ENCODE data around the gene CLEC2B.
A peak's percentile ranks its signal among the peaks of the same experiment; 100 is the strongest.
"Not testable (repeated sequence)": the region's sequence is repeated elsewhere in the genome, so short reads cannot be mapped to it uniquely, and the experiment has no call there.

Gene CLEC2B

DNA sequence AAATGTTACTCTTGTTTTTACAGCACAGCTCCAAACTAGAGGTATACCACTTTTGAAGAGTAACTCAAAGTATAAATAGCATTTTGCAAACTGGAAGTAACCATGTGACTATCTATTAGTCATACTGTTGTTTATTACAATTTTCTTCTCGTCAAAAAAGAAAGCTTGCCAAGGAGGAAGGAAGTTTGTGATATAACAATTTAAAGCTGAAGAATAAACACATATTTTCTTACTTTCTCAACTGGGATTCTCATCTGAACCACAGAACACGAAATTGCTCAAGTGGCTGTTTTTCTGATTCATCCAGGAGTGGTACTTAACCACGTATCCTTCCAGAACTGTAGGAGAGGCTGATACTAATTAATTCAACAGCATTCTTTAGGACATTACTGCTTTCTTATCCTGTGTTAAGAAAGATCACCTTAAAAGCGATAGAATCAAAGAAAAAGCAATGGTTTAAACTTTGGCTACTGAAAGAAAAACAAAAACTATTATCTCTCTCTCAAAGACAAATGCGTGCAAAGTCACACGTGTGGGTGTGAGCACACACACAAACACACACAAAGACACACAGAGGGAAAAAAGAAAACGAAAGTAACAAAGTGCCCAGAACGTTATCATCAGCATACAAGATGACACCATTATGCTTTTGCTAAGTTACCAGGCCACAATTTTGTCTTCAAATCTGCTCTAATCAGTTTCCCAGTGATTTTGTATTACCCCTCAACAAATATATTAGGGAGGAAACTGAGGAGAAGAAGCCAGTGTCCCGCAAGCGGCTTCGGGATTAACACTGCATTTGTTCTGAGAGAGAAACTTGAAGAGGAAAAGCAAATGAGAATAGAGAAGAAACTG is at the start of gene CLEC2B:
CLEC2B (minus strand) TSS at position 48 of the 855 bp plus-strand sequence.
- DNase-seq, result peak in 1 of 2 experiments; percentile 28

GRCh38 chr12:9911708-9912107 is 42.6 kb upstream of the CLEC2B start:
- no peak for DNase-seq

DNA sequence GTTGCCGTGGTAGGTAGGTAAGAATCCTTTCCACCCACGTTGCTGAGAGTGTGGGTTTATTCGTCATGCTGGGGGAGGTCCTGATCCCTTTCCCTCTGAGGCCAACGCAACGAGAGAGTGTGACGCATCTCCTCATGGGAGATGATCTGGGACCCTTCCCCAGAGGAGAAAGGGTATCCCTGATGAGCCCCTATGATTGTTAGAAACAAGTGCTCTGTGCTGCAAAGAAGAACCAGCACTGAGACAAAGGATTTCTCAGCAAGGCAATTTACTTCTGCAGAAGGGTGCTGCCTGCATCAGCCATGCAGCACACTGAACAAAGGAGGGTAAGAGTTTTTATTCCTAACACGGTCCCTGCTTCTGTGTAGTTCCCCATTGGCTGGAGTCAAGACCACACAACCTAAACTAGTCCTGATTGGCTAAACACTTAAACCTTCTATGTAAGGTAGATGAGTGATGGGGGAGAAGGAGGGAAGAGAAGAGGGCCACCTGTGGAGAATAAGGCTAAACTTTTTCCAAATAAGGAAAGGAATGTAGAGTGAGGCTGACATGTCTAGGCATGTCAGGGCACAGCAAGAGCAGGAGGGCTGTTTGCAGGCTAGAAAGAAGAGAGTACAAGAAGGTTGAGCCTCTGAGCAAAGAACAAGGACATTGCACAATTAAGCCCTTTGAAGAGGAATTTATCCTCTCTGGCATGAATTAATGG is 41.7 kb upstream of the CLEC2B start:
- DNase-seq, result no peak

DNA sequence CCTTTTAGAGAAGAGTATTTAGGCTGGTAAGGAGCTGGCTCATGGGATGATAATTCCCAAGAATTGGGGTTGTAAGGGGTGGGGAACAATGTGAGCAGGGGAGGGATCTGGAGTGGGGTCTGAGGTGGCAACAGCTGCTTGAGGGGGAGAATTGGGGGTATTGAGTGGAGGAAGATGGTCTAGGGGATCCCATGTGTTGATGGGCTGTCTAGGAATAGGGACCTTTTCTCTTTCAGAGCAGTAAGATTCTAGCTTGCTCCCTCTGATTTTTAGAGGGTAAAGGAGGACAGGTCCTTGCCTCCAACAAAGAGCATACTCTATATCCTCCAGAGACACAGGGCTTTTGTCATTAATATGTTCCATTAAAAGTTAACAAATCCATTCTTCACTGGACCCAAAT is 40.6 kb upstream of the CLEC2B start:
- DNase-seq, result no peak

DNA sequence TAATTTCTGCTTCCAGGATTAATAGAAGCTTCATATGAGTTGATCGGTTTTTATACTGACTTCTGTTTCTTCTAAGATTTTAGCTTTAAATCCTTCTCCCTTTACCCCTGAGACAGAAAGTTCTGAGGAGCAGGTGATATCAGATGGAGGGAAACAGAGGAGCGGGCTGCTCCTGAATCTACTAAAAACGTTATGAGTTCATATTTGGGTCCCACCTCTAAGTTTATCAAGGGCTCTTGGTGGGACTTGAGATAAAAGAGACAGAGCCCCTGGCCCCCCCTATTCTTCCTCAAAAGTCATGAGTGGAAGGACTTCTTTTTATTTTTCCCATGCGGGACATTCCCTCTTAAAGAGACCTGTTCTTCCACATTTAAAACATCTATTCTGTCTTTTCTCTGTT is 39.2 kb upstream of the CLEC2B start:
- no peak for DNase-seq

DNA sequence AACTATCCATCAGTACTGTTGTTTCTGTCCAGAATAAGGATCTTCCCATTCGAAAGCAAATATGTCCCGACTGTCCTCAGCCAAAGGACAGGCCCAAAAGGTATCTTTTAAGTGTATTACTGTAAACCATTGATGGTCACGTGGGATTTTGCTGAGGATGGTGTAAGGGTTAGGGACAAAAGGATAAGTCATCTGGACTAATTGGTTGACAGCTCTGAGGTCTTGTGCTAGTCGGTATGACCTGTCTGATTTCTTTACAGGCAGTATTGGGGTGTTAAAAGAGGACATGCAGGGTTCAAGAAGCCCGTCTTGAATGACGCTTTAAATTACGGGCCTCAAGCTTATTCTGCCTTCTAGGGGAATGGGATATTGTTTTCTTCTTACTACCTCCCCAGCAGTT is 38.6 kb upstream of the CLEC2B start:
- no peak for DNase-seq

DNA sequence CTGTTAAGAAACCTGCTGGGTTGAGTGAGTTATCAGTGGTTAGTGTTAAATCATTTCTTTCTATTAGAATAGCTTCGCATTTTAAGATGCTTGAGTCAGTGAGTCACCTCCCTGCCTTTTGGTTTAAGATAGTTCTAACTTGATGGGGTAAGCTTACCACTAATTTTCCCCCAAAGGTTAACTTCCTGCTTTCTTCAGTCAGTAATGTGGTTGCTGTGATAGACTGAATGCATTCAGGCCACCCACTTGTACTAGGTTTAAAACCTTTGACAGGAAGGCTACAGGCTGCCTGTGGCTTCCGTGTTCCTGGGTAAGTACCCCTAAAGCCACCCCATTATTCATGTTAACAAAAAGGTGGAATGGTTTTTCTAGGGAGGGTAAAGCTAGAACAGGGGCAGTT is 37.7 kb upstream of the CLEC2B start:
- DNase-seq, result peak in 1 of 2 experiments; percentile 47

DNA sequence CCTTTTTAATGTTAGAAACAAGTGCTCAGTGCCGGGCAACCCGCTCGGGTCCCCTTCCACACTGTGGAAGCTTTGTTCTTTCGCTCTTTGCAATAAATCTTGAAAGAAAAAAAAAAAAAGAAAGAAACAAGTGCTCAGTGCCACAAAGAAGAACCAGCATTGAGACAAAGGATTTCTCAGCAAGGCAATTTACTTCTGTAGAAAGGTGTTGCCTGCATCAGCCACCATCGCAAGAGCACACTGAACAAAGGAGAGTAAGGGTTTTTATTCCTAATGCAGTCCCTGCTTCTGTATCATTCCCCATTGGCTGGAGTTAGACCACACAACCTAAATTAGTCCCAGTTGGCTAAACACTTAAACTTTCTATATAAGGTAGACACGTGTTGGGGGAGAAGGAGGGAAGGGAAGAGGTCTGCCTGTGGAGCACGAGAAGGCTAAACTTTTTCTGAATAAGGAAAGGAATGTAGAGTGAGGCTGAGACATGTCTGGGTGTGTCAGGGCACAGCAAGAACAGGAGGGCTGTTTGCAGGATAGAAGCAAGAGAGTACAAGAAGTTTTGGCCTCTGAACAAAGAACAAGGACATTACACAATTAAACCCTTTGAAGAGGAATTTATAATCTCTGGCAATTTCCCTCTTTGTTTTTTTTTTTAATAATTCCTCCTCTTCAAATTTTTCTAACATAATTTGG is 33.5 kb upstream of the CLEC2B start:
- no peak for DNase-seq

- no peak for DNase-seq
Measured at GRCh38 chr12:9900930-9901329, 31.8 kb upstream of the CLEC2B start.

- DNase-seq, result no peak
Measured at GRCh38 chr12:9899209-9899608, 30.1 kb upstream of the CLEC2B start.

DNA sequence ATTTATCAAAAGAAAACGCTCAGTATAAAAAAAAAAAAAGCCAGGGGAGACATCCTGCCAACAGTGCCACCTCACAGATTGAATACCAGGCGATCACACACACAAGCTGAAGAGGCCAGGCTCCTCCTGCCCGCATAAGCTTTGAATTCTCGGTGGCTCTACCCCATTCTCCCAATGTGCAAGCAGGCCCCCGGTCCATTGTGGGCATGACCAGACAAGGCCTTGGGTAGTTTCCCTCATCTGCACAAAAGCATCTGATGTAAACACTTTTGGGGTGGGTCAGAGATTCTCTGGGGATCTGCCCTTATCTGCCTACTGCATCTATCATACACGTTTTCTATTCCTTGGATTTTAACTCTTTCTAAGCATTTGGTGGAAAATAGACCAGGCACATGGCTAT is 28.4 kb upstream of the CLEC2B start:
- no peak for DNase-seq

DNA sequence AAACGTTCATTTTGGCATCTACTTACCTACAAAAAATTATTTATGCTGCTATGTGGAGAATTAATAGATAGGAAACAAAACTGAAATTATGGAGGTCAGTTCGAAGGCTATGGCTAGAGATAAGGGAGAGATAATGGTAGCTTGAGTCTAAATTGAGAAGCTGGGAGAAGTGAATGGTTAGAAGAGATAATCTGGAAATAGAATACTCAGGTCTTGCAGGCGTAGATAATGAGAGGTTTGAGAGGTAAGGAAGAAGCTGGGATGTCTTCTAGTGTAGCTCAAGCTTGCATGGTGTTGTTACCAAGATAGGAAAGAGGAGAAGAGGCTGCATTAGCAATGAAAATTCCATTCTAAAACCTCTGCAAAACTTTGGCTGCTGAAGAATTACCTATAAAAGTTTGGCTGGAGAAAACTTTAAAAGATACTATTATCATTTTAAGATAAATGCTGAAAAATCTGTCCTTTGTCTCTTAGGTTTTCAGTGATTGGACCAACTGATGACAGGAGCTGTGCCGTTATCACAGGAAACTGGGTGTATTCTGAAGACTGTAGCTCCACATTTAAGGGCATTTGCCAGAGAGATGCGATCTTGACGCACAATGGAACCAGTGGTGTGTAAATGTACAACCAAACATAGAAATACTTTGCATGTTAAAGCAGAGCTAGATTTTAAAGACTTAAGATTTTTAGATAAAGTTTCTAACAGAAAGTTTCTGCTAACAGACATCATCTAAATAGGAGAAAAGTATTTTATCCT is 26.2 kb upstream of the CLEC2B start:
- no peak for DNase-seq

DNA sequence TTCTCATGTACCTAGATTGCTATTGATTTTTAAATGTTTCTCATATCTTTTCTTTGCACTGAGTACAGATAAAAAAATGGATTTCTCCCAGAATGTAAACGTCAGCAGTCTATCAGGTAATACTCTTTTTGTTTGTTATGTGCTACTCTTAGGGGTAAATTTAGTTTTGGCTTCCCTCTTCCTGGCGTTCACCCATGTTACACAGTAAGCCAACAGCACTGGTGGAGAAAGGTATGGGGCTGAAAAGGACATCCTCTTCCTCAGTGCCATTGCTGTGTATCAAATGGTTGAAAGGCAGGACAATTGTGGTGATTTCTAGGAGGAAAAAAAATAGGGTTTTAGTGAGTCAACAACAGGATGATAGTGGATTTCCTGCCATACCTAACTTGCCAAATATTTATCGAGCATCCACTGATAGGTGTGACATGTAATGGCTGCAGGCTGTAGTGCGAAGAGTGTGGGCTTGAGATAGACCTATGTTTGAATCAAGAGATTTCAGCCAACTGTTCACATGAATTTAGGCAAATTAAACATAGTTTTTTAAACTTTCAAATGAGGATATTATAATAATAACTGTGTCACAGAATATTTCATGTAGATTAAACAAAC is 19.6 kb upstream of the CLEC2B start:
- no peak for DNase-seq

DNA sequence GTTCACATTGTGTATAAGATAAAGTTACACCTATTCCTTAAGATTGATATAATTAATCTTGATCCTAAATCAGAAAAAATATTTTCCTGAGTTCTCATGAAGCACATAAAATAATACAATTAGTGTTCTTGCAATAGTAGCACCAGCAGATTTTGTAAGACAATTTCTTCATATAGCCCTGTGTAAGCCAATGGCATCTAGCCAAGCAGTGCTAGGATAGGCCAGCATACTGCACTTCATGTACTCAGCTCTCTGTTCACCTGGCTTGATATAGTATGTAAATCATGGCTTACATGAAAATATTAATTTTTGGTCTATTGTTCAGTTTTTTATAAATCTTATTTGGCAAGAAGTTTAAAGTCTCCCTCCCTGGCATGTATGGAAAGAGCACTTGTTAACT is 14.0 kb upstream of the CLEC2B start:
- no peak for DNase-seq

DNA sequence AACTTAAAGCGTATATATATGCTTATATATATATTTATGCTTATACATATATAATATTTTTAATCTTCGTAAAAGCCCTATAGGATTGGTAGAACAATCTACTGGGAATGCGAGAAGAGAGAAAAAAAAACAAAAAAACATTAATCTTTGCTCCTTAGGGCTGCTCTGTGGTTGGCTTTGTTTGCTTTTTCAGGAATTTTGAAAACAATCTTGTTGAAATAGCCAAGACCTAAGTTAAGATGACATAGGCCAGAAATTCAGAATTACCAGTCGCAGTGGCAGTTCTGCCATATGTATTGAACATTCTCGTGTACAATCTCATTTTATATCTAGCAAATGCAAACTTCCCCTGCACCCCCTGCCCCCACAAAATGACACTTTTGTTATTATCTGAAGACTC is 12.8 kb upstream of the CLEC2B start:
- no peak for DNase-seq

DNA sequence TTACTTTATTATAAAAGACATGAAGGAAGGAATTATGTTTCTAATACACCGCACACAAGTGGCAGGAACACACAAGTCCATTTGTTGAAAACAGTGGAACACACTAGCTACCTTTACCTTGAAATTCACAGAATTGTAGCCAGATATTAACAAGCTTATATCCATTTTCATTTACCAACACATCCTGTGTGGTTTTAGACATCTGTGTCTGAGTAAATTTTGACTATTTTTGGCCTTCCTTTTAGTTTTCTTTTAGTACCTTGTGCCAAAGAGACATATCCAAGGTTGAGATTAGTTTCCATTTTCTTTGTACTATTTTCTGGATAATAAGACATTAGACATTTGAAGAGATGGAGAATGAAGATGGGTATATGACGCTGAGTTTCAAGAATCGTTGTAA is 12.1 kb upstream of the CLEC2B start, which contains the start of gene KLRF2:
KLRF2 (plus strand) TSS at position 244 of the 400 bp plus-strand sequence; CDS start at position 351, 107 bp downstream.
- DNase-seq, result no peak

GRCh38 chr12:9880532-9881078 is 11.5 kb upstream of the CLEC2B start:
- no peak for DNase-seq

GRCh38 chr12:9876120-9876519 is 7.0 kb upstream of the CLEC2B start:
- not testable (repeated sequence) for DNase-seq

DNA sequence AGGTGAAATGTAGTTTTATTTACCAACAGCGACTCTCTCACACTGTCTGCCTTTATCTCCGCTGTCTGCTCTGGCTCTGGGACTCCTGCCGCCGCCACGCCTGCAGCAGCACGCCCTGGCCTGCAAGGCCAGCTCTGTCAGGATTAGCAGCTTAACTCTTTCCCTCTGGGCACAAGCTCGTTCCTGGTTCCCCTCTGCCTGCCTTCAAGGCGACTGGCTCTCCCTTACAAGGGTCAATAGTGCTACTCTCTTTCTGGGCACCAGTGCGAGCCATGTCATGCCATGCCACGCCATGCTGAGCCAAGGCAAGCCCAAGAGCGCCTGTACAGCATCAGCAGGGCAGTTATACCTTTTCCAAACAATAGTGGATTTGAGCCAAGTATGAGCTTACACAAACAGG is 3.6 kb upstream of the CLEC2B start:
- DNase-seq, result no peak

GRCh38 chr12:9872162-9872561 is 3.0 kb upstream of the CLEC2B start:
- no peak for DNase-seq

GRCh38 chr12:9870286-9870866 is 1.2 kb upstream of the CLEC2B start:
- no peak for DNase-seq

DNA sequence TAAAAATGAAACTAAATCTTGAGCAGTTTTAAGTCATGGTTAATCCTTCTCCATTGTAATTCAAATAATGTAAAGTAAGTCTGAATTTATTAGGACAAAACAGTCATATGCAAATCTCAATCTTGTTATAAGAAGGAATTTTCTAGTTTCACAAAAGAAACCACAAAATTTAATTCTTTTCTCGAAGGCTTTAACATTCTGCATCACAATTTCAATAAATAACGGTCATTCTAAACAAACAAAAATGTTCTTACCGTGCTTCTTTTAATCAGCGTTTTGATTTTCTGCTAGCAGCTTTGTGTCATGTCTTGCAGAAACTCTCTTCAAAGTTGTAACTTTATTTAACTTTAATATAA is 225 bp downstream of the CLEC2B start:
- DNase-seq, result no peak
